ENCODE data around the gene ADARB2. TPM values are rescaled to one million over a fixed set of nuclear protein-coding genes. Genes with fewer than 3 reads are reported as not detected.

The ADARB2 gene
- total and polyA plus RNA-seq, 11 donors: 0.07 to 1.2 (median 0.28) TPM; not detected in 4

DNA sequence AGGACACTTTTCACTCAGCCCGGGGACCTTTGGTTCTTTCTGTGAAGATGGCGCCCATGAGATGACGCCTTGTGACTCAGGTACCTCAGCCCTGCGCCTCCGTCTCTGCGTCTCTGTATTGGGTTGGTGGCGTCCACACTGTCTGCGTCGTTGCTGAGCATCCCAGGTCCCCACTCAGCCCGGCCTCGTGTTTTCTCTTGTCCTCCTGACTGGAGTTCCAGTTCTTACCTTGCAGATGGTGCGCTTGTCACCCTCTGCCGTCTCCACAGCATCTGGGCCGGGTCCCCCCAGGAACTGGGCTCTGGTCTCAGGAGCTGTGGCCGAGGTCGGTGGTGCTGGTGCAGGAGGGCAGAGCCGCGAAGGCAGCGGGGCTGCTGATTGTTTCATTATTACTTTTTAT lies 530.7 kb downstream of the ADARB2 start:
- Histone ChIP-seq H3K27ac (no peak overlapping the region), H3K4me1 (no peaks in the 10 kb centered on the region), H3K4me3 (no peak overlapping the region), H3K36me3 (no peaks in the 10 kb centered on the region), H3K27me3 (no peaks in the 10 kb centered on the region), H3K9me3 (no peaks in the 10 kb centered on the region)
- no peak for ATAC-seq
- DNase-seq: no peak
- intact Hi-C loops (cut with DNase I): no loop called here
- TF ChIP-seq, protein P1, sequence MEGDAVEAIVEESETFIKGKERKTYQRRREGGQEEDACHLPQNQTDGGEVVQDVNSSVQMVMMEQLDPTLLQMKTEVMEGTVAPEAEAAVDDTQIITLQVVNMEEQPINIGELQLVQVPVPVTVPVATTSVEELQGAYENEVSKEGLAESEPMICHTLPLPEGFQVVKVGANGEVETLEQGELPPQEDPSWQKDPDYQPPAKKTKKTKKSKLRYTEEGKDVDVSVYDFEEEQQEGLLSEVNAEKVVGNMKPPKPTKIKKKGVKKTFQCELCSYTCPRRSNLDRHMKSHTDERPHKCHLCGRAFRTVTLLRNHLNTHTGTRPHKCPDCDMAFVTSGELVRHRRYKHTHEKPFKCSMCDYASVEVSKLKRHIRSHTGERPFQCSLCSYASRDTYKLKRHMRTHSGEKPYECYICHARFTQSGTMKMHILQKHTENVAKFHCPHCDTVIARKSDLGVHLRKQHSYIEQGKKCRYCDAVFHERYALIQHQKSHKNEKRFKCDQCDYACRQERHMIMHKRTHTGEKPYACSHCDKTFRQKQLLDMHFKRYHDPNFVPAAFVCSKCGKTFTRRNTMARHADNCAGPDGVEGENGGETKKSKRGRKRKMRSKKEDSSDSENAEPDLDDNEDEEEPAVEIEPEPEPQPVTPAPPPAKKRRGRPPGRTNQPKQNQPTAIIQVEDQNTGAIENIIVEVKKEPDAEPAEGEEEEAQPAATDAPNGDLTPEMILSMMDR (IDR thresholded peaks at IDR 0.05): no peak
- TF ChIP-seq POLR2A (IDR thresholded peaks at IDR 0.05): no peak
- 90 to 95% (median 92%) methylated on average over 16 to 19 of the region's 19 CpGs for whole genome bisulfite sequencing, 4 donors

GRCh38 chr10:1206101-1206500 lies 531.2 kb downstream of the ADARB2 start:
- no peak overlapping the region for H3K27ac ChIP-seq
- no peak for ATAC-seq
- no peak for TF ChIP-seq POLR2A (IDR thresholded peaks at IDR 0.05)
- TF ChIP-seq, protein P1 (IDR thresholded peaks at IDR 0.05): no peak

DNA sequence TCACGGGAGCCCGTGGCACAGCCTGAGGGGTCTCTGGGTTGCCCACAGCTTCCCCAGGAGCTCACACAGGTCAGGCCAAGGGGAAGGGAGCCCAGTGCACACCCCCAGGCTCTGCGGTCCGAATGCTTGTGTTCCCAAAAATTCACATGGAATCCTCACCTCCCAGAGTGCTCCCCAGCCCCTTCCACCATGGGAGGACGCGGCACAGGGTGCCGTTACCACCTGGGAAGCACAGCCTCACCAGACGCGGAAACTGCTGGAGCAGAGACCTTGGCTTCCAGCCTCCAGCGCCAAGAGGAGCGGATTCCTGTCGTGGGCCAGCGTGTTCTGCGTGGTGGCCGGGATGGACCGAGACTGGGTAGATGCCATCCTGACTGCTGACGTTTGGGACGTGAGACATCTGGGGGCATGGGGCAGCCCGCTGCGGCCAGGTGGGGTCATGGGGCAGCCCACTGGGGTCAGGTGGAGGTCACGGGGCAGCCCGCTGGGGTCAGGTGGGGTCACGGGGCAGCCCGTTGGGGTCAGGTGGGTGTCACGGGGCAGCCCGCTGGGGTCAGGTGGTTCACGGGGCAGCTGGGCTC lies 531.8 kb downstream of the ADARB2 start:
- Histone ChIP-seq H3K36me3 (no peaks in the 10 kb centered on the region), H3K27ac (no peak overlapping the region), H3K9me3 (no peaks in the 10 kb centered on the region), H3K4me3 (no peak overlapping the region), H3K4me1 (no peaks in the 10 kb centered on the region), H3K27me3 (no peaks in the 10 kb centered on the region)
- 86 to 94% (median 93%) methylated on average over 22 to 27 of the region's 27 CpGs for WGBS, 4 donors
- ATAC-seq: no peak
- intact Hi-C loops (cut with DNase I): no loop called here
- no peak for DNase-seq
- no peak for TF ChIP-seq POLR2A (IDR thresholded peaks at IDR 0.05)
- TF ChIP-seq, protein P1 (IDR thresholded peaks at IDR 0.05): no peak

More at GRCh38 chr10:1206101-1206500, 531.2 kb downstream of the ADARB2 start:
- intact Hi-C loops (cut with DNase I): no loop called here
- Histone ChIP-seq H3K4me1 (no peaks in the 10 kb centered on the region), H3K27me3 (no peaks in the 10 kb centered on the region), H3K9me3 (no peaks in the 10 kb centered on the region), H3K36me3 (no peaks in the 10 kb centered on the region), H3K4me3 (no peak overlapping the region)
- no peak for DNase-seq
- WGBS, 4 donors: 85 to 91% (median 90%) methylated on average over 22 to 23 of the region's 23 CpGs

GRCh38 chr10:1204434-1205326 lies 532.6 kb downstream of the ADARB2 start:
- TF ChIP-seq, protein P1 (IDR thresholded peaks at IDR 0.05): no peak
- no peak for TF ChIP-seq POLR2A (IDR thresholded peaks at IDR 0.05)
- Histone ChIP-seq H3K4me3 (no peak overlapping the region), H3K9me3 (no peaks in the 10 kb centered on the region), H3K4me1 (no peaks in the 10 kb centered on the region), H3K36me3 (no peaks in the 10 kb centered on the region), H3K27ac (no peak overlapping the region), H3K27me3 (peaks cover 0 to 6% (median 0%) of the 10 kb centered on the region in 9 donors)
- DNase-seq (no peak), ATAC-seq (no peak)
- intact Hi-C loops (cut with DNase I): no loop called here
- 75 to 82% (median 80%) methylated on average over 19 to 26 of the region's 26 CpGs for WGBS, 4 donors
